Myocyte (in vitro differentiated cells): ENCODE data around the gene SCGN. TPM values are rescaled to one million over a fixed set of nuclear protein-coding genes. Genes with fewer than 3 reads are reported as not detected.

Source experiments
- DNase-seq: peaks from one replicate; pipeline ENCODE4 v3.0.0-alpha.2; 2012; ENCODE audit warnings: low read depth
- total RNA-seq: library from RNA; depleted of rRNA; stranded (reverse); fragments of >200 nt; gene quantifications from 2 replicates; pipeline ENCODE4 v1.2.3, GENCODE V29; 2014

Gene SCGN
- total RNA-seq, 1 donor from 2014 or later: 0.08 TPM

- no peak for DNase-seq
Measured at GRCh38 chr6:25685251-25685650, 33.2 kb downstream of the SCGN start.

- no peak for DNase-seq
Measured at GRCh38 chr6:25685896-25686295, 33.9 kb downstream of the SCGN start.

- DNase-seq: no peak
Measured at GRCh38 chr6:25686856-25687255, 34.8 kb downstream of the SCGN start.

- DNase-seq: no peak
Measured at GRCh38 chr6:25689966-25690365, 38.0 kb downstream of the SCGN start.

GRCh38 chr6:25691894-25692293 lies 39.9 kb downstream of the SCGN start:
- no peak for DNase-seq

- peak; percentile 30 for DNase-seq
Measured at GRCh38 chr6:25692472-25692871, 40.5 kb downstream of the SCGN start.

GRCh38 chr6:25694366-25694765 lies 42.4 kb downstream of the SCGN start:
- DNase-seq: no peak

- DNase-seq: no peak
Measured at GRCh38 chr6:25695671-25696070, 43.7 kb downstream of the SCGN start.

GRCh38 chr6:25697537-25698340 lies 45.7 kb downstream of the SCGN start:
- DNase-seq: no peak

GRCh38 chr6:25698631-25699030 lies 46.6 kb downstream of the SCGN start:
- DNase-seq: no peak

GRCh38 chr6:25699649-25700048 lies 47.6 kb downstream of the SCGN start:
- DNase-seq: no peak

GRCh38 chr6:25700761-25701160 lies 48.7 kb downstream of the SCGN start:
- no peak for DNase-seq

GRCh38 chr6:25701807-25702206 lies 49.8 kb downstream of the SCGN start:
- DNase-seq: no peak

- DNase-seq: no peak
Measured at GRCh38 chr6:25703005-25703404, 51.0 kb downstream of the SCGN start.

GRCh38 chr6:25704001-25704400 lies 52.0 kb downstream of the SCGN start:
- DNase-seq: no peak

GRCh38 chr6:25706314-25707014 lies 54.4 kb downstream of the SCGN start:
- DNase-seq: peak; percentile 28

GRCh38 chr6:25709761-25710160 lies 57.7 kb downstream of the SCGN start:
- DNase-seq: no peak

- DNase-seq: no peak
Measured at GRCh38 chr6:25710287-25710686, 58.3 kb downstream of the SCGN start.

- peak; percentile 24 for DNase-seq
Measured at GRCh38 chr6:25713824-25714223, 61.8 kb downstream of the SCGN start.

GRCh38 chr6:25714765-25715164 lies 62.8 kb downstream of the SCGN start:
- no peak for DNase-seq

GRCh38 chr6:25715794-25716193 lies 63.8 kb downstream of the SCGN start:
- no peak for DNase-seq

GRCh38 chr6:25717866-25718740 lies 66.1 kb downstream of the SCGN start:
- DNase-seq: peak; percentile 65
